Neural crest cell (in vitro differentiated cells): ENCODE data around the gene KCNN1. TPM values are rescaled to one million over a fixed set of nuclear protein-coding genes. Genes with fewer than 3 reads are reported as not detected.
"Not testable (repeated sequence)": the region's sequence is repeated elsewhere in the genome, so short reads cannot be mapped to it uniquely, and the experiment has no call there.

Experiments used
- DNase-seq: peaks from one replicate; pipeline ENCODE4 v3.0.0; 2021; ENCODE audit warnings: low read depth, mixed read lengths, low spot score
- H3K27ac Mint-ChIP-seq: one replicate; pipeline ENCODE4 v1.8.0; 2021; ENCODE audit warnings: mild to moderate bottlenecking, mixed read lengths; ENCODE audit not compliant: unreplicated experiment
- H3K27me3 Mint-ChIP-seq: 2 replicates; pipeline ENCODE4 v1.8.0; 2021; ENCODE audit warnings: low read depth, mild to moderate bottlenecking, mixed read lengths
- H3K36me3 Mint-ChIP-seq: 2 replicates; pipeline ENCODE4 v1.8.0; 2021; ENCODE audit warnings: low read depth, mild to moderate bottlenecking, mixed read lengths
- H3K4me1 Mint-ChIP-seq: 2 replicates; pipeline ENCODE4 v1.8.0; 2021; ENCODE audit warnings: mixed read lengths
- H3K4me3 Mint-ChIP-seq: one replicate; pipeline ENCODE4 v1.8.0; 2021; ENCODE audit warnings: mild to moderate bottlenecking, mixed read lengths
- H3K9me3 Mint-ChIP-seq: 2 replicates; pipeline ENCODE4 v1.8.0; 2021; ENCODE audit warnings: mixed read lengths
- CTCF ChIP-seq: fragments of 200-600 bp; sonication (generic); conservative IDR thresholded peaks from 2 replicates; pipeline ENCODE4 v1.5.0; 2021; ENCODE audit warnings: antibody characterized with exemption, mild to moderate bottlenecking
- total RNA-seq: library from RNA; stranded (reverse); gene quantifications from 2 replicates; pipeline ENCODE4 v1.2.1, GENCODE V29; 2021

Gene KCNN1
- total RNA-seq, 1 donor from 2014 or later: 6.2 TPM

DNA sequence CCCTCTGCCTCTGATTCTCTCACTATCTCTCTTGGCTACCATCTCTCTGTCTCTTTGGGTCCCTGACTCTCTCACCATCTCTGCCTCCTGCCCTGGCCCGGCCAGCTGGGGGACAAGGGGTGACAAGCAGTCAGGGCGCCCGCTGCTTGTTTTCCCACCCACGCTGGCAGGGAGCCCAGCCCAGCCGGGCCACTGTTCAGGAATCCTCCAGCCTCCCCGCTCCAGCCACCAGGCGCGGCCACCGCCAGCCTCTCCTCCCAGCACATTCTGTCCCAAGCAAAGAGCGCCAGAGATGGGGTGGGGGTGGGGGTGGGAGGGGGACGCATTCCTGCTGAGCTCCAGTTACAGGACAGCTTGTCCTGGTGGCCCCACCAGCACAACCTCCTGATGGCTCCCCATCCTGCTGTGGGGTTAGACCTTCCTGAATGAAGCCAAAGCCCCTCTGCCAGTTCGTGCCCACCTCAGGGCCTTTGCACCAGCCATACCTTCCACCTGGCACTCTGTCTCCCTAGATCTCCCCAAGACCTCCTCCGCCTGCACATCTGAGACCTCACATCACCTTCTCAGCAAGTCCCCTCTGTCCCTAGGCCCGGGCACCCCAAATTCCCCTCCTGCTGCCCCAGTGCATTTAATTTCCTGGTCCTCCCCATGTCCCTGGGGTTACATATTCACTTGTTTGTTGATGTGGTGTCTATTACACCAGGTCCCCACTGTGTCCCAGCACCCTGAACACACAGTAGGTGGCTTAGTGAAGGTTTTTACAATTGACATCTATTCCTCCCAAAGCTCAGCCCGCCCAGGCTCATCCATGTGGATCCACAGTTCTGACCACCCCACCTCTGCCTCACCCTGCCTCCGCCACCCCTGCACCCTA, 53.5 kb downstream of the KCNN1 start:
- H3K4me1 Mint-ChIP-seq: peaks cover 7% of the 10 kb centered on the region
- no peaks in the 10 kb centered on the region for H3K27me3 Mint-ChIP-seq
- DNase-seq: no peak
- TF ChIP-seq CTCF: no peak
- no peaks in the 10 kb centered on the region for H3K36me3 Mint-ChIP-seq
- H3K27ac Mint-ChIP-seq: no peak overlapping the region
- no peaks in the 10 kb centered on the region for H3K9me3 Mint-ChIP-seq
- no peak overlapping the region for H3K4me3 Mint-ChIP-seq

DNA sequence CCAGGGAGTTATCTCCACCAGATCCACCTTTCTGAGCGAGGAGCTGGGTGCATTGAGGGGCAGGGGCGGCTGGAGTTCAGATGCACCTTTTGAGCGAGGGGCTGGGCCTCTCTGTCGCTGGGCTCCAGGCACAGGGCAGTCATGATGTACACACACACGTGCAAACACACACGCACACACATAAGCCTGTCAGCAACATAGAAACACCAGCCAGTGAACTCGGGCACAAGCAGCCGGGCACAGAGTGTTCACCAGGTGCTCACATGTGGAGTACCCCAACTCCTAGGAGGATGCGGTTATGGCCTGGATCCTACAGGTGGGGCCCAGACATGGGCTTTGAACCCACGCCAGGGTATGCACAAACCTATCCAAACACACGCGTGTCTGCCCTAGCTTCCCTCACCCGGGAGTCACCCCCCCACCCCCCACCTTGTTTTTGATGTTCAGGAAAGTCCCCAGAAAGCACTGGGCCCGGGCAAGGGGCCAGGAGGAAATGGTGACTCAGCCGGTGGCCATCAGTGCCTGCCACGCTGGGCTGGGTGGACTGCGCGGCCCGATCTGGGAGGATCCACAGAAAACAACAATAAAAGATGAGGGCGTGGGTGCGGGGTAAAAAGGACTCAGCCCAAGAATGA, 54.3 kb downstream of the KCNN1 start:
- Mint-ChIP-seq H3K4me1 (peaks cover 5% of the 10 kb centered on the region), H3K27ac (no peak overlapping the region), H3K9me3 (no peaks in the 10 kb centered on the region), H3K4me3 (no peak overlapping the region), H3K36me3 (no peaks in the 10 kb centered on the region), H3K27me3 (no peaks in the 10 kb centered on the region)
- no peak for TF ChIP-seq CTCF
- DNase-seq: no peak

GRCh38 chr19:18023622-18024251, 56.8 kb downstream of the KCNN1 start:
- no peak for TF ChIP-seq CTCF
- no peak overlapping the region for H3K27ac Mint-ChIP-seq
- no peaks in the 10 kb centered on the region for H3K36me3 Mint-ChIP-seq

GRCh38 chr19:18027151-18027550, 60.2 kb downstream of the KCNN1 start:
- no peaks in the 10 kb centered on the region for H3K36me3 Mint-ChIP-seq
- H3K27me3 Mint-ChIP-seq: peaks cover 7% of the 10 kb centered on the region
- H3K9me3 Mint-ChIP-seq: no peaks in the 10 kb centered on the region
- no peak for TF ChIP-seq CTCF
- DNase-seq: no peak
- H3K4me3 Mint-ChIP-seq: no peak overlapping the region
- peaks cover 3% of the 10 kb centered on the region for H3K4me1 Mint-ChIP-seq
- H3K27ac Mint-ChIP-seq: no peak overlapping the region

More at GRCh38 chr19:18023622-18024251, 56.8 kb downstream of the KCNN1 start:
- no peak overlapping the region for H3K4me3 Mint-ChIP-seq
- H3K9me3 Mint-ChIP-seq: no peaks in the 10 kb centered on the region
- no peak for DNase-seq
- H3K4me1 Mint-ChIP-seq: peaks cover 5% of the 10 kb centered on the region
- H3K27me3 Mint-ChIP-seq: peaks cover 6% of the 10 kb centered on the region

GRCh38 chr19:18029617-18030338, 62.9 kb downstream of the KCNN1 start:
- Mint-ChIP-seq H3K4me1 (no peaks in the 10 kb centered on the region), H3K27ac (no peak overlapping the region), H3K9me3 (no peaks in the 10 kb centered on the region), H3K36me3 (no peaks in the 10 kb centered on the region), H3K4me3 (no peak overlapping the region), H3K27me3 (peaks cover 7% of the 10 kb centered on the region)
- no peak for TF ChIP-seq CTCF
- no peak for DNase-seq

DNA sequence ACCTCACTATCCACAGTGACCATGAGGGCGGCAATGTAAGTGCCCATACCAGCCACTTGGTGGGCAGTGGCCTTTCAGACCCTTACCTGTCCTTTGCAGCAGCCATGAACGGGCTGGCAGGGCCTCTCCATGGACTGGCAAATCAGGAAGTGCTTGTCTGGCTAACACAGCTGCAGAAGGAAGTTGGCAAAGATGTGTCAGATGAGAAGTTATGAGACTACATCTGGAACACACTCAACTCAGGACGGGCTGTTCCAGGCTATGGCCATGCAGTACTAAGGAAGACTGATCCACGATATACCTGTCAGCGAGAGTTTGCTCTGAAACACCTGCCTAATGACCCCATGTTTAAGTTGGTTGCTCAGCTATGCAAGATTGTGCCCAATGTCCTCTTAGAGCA, 64.5 kb downstream of the KCNN1 start:
- H3K9me3 Mint-ChIP-seq: not testable (repeated sequence)

DNA sequence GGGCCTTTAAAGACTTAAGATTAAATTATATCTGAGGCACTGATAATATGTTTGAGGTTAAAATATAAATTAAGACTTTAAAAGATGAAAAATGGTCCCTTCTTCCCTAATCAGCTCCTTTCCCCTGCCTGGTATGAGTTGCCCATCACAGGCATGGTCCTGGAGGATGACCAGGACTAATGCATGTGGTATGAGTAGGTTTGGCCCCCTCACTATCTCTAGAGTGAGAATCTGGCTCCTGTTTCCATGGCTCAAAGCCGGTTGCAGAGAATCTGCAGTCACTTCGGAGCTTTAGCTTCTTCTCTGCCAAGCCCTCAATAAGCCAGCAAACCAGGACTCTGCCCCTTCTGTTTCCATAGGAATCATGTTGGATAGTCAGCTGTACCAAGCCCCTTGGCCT, 65.2 kb downstream of the KCNN1 start:
- H3K36me3 Mint-ChIP-seq, H3K4me1 Mint-ChIP-seq, DNase-seq, H3K9me3 Mint-ChIP-seq, H3K27me3 Mint-ChIP-seq, H3K4me3 Mint-ChIP-seq, H3K27ac Mint-ChIP-seq: not testable (repeated sequence)

More for the DNA sequence above, 64.5 kb downstream of the KCNN1 start:
- not testable (repeated sequence) for H3K4me1 Mint-ChIP-seq, H3K36me3 Mint-ChIP-seq, H3K27ac Mint-ChIP-seq, DNase-seq, H3K4me3 Mint-ChIP-seq, H3K27me3 Mint-ChIP-seq
